Measurements from ENCODE around the gene PCGF1.
A peak's percentile ranks its signal among the peaks of the same experiment; 100 is the strongest.
"Not testable (repeated sequence)": the region's sequence is repeated elsewhere in the genome, so short reads cannot be mapped to it uniquely, and the experiment has no call there.

PCGF1 gene

GRCh38 chr2:74499267-74499939 lies 8.1 kb downstream of the PCGF1 start, which contains the start of gene LBX2:
TSS of gene LBX2 (minus strand) at chr2:74499603. CDS start at chr2:74499537, 66 bp downstream.
- peak; percentile 31 for DNase-seq (ENCODE audit: low spot score)

GRCh38 chr2:74498500-74499266 lies 8.8 kb downstream of the PCGF1 start:
- DNase-seq (ENCODE audit: low spot score), result peak; percentile 31

GRCh38 chr2:74497777-74498499 lies 9.6 kb downstream of the PCGF1 start:
- DNase-seq (ENCODE audit: low spot score), result peak; percentile 30

GRCh38 chr2:74496997-74497776 lies 10.3 kb downstream of the PCGF1 start:
- DNase-seq (ENCODE audit: low spot score), result no peak

- no peak for DNase-seq (ENCODE audit: low spot score)
Measured at GRCh38 chr2:74495440-74495839, 12.1 kb downstream of the PCGF1 start.

GRCh38 chr2:74493546-74493945 lies 13.9 kb downstream of the PCGF1 start:
- no peak for DNase-seq (ENCODE audit: low spot score)

- no peak for DNase-seq (ENCODE audit: low spot score)
Measured at GRCh38 chr2:74491648-74492544, 15.6 kb downstream of the PCGF1 start.

GRCh38 chr2:74489906-74490305 lies 17.6 kb downstream of the PCGF1 start:
- DNase-seq (ENCODE audit: low spot score), result no peak

GRCh38 chr2:74488643-74489481 lies 18.6 kb downstream of the PCGF1 start:
- DNase-seq (ENCODE audit: low spot score), result no peak

GRCh38 chr2:74486141-74486540 lies 21.4 kb downstream of the PCGF1 start:
- DNase-seq (ENCODE audit: low spot score), result no peak

GRCh38 chr2:74483675-74484164 lies 23.8 kb downstream of the PCGF1 start:
- DNase-seq (ENCODE audit: low spot score), result not testable (repeated sequence)

GRCh38 chr2:74482801-74483674 lies 24.5 kb downstream of the PCGF1 start, which contains the start of the genes CCDC142 and TTC31:
TSS of gene CCDC142 (minus strand) at chr2:74482998. CDS start at chr2:74482837, 161 bp downstream.
TSS of gene TTC31 (plus strand) at chr2:74483081. CDS start at chr2:74483096, 15 bp downstream.
- DNase-seq (ENCODE audit: low spot score), result peak; percentile 94

- DNase-seq (ENCODE audit: low spot score), result peak; percentile 55
Measured at GRCh38 chr2:74481961-74482800, 25.3 kb downstream of the PCGF1 start.

- no peak for DNase-seq (ENCODE audit: low spot score)
Measured at GRCh38 chr2:74481431-74481830, 26.1 kb downstream of the PCGF1 start.

GRCh38 chr2:74474899-74475298 lies 32.6 kb downstream of the PCGF1 start:
- no peak for DNase-seq (ENCODE audit: low spot score)

- DNase-seq (ENCODE audit: low spot score), result no peak
Measured at GRCh38 chr2:74474481-74474880, 33.0 kb downstream of the PCGF1 start.

- DNase-seq (ENCODE audit: low spot score), result no peak
Measured at GRCh38 chr2:74472945-74473258, 34.6 kb downstream of the PCGF1 start.

Measured in GM03348 (cell line).